ENCODE measurements around the gene DENND11. TPM values are rescaled to one million over a fixed set of nuclear protein-coding genes. Genes with fewer than 3 reads are reported as not detected.

Gene DENND11
- total and polyA plus RNA-seq, 9 of the 15 experiments (the other 6 are each of a cell fraction or from before 2014, with no cell fraction given): 0.07 to 1.1 (median 0.36) TPM

- TF ChIP-seq ZBTB33 (CRISPR knock-in tag; IDR thresholded peaks at IDR 0.05): peak; percentile 88; the same call in 1 of the 2 replicates
- TF ChIP-seq HOXB6 (CRISPR knock-in tag; IDR thresholded peaks at IDR 0.05; ENCODE audit: borderline replicate concordance): 0 out of 2 replicates have a peak, but pooled peaks have one; percentile 48
- TF ChIP-seq CUX1 (CRISPR knock-in tag; IDR thresholded peaks at IDR 0.05): 0 out of 2 replicates have a peak, but pooled peaks have one; percentile 33
- TF ChIP-seq GTF2F1 (IDR thresholded peaks at IDR 0.05; ENCODE audit: low read depth, low read length): peak; percentile 84
- no peak for TF ChIP-seq ESRRB (CRISPR knock-in tag; IDR thresholded peaks at IDR 0.05; ENCODE audit: borderline replicate concordance)
- TF ChIP-seq CREM (IDR thresholded peaks at IDR 0.05; ENCODE audit: low read depth): peak; percentile 98
- no peak for TF ChIP-seq YBX1 (IDR thresholded peaks at IDR 0.05)
- TF ChIP-seq TAF7 (tag; IDR thresholded peaks at IDR 0.05): peak; percentile 98
- peak; percentile 89; the same call in 1 of the 2 replicates for TF ChIP-seq POLR2AphosphoS2 (IDR thresholded peaks at IDR 0.05; ENCODE audit: low read length)
- TF ChIP-seq RERE (CRISPR knock-in tag; IDR thresholded peaks at IDR 0.05; ENCODE audit: borderline replicate concordance): no peak
- no peak for TF ChIP-seq NR3C1 (CRISPR knock-in tag; IDR thresholded peaks at IDR 0.05)
- no peak for TF ChIP-seq ZNF699 (CRISPR knock-in tag; IDR thresholded peaks at IDR 0.05; ENCODE audit: insufficient replicate concordance)
- peak; percentile 62 for TF ChIP-seq ZFP36 (IDR thresholded peaks at IDR 0.05; ENCODE audit: low read depth, low read length, partially characterized antibody)
Observed at GRCh38 chr7:141737836-141738591, 36.0 kb upstream of the DENND11 start, which contains the start of gene SSBP1 (continued).
